Karpas-422 (cell line): ENCODE results near the gene DPYD. TPM values are rescaled to one million over a fixed set of nuclear protein-coding genes. Genes with fewer than 3 reads are reported as not detected.
A peak's percentile ranks its signal among the peaks of the same experiment; 100 is the strongest.

Source experiments
- DNase-seq: peaks from one replicate; pipeline ENCODE4 v3.0.0-alpha.2; 2015
- H2AFZ ChIP-seq: fragments of 200-600 bp; sonication (generic); 2 replicates; pipeline ENCODE4 v1.6.1; 2014; ENCODE audit warnings: antibody characterized with exemption, low read length, mixed read lengths
- H3K27ac ChIP-seq: fragments of 200-600 bp; sonication (generic); 2 replicates; pipeline ENCODE4 v1.5.1; 2014; ENCODE audit warnings: mild to moderate bottlenecking, low read length, moderate library complexity
- H3K27me3 ChIP-seq: fragments of 200-600 bp; sonication (generic); 2 replicates; pipeline ENCODE4 v1.6.1; 2014; ENCODE audit warnings: low read length, mixed read lengths
- H3K36me3 ChIP-seq: fragments of 200-600 bp; sonication (generic); 2 replicates; pipeline ENCODE4 v1.6.1; 2014; ENCODE audit warnings: low read length, mixed read lengths; ENCODE audit not compliant: insufficient read depth
- H3K4me1 ChIP-seq: fragments of 200-600 bp; sonication (generic); 2 replicates; pipeline ENCODE4 v1.6.1; 2014; ENCODE audit warnings: mild to moderate bottlenecking, low read length, mixed read lengths
- H3K4me2 ChIP-seq: fragments of 200-600 bp; sonication (generic); 2 replicates; pipeline ENCODE4 v1.6.1; 2014; ENCODE audit warnings: low read length, low read depth, mild to moderate bottlenecking; ENCODE audit not compliant: poor library complexity, severe bottlenecking
- H3K4me3 ChIP-seq: fragments of 200-600 bp; sonication (generic); 2 replicates; pipeline ENCODE4 v1.5.1; 2014; ENCODE audit warnings: mild to moderate bottlenecking, antibody characterized with exemption, low read length, mixed read lengths
- H3K79me2 ChIP-seq: fragments of 200-600 bp; sonication (generic); 2 replicates; pipeline ENCODE4 v1.6.1; 2014; ENCODE audit warnings: mild to moderate bottlenecking, low read length, mixed read lengths
- H3K9ac ChIP-seq: fragments of 200-600 bp; sonication (generic); 2 replicates; pipeline ENCODE4 v1.6.0; 2014; ENCODE audit warnings: low read length
- H3K9me2 ChIP-seq: fragments of 200-600 bp; sonication (generic), shearing (Covaris generic); replicated peaks from 2 replicates; pipeline ENCODE4 v1.6.0; 2014; ENCODE audit warnings: mild to moderate bottlenecking, low read length, moderate library complexity; ENCODE audit not compliant: insufficient read depth
- H3K9me3 ChIP-seq: fragments of 300-700, 200-600 bp; sonication (generic); 2 replicates; pipeline ENCODE4 v1.6.1; 2014; ENCODE audit warnings: low read length, mixed read lengths
- H4K20me1 ChIP-seq: fragments of 200-600 bp; sonication (generic); 2 replicates; pipeline ENCODE4 v1.6.1; 2014; ENCODE audit warnings: mild to moderate bottlenecking, antibody characterized with exemption, low read length, low read depth; ENCODE audit not compliant: insufficient read depth
- total RNA-seq: library from RNA; depleted of rRNA; stranded (reverse); fragments of >200 nt; shearing (Covaris generic); gene quantifications from 2 replicates; pipeline ENCODE4 v1.2.3, GENCODE V29; 2014; ENCODE audit warnings: low replicate concordance

Gene DPYD
- total RNA-seq, 1 experiment from 2014 or later, result 59.4 TPM

DNA sequence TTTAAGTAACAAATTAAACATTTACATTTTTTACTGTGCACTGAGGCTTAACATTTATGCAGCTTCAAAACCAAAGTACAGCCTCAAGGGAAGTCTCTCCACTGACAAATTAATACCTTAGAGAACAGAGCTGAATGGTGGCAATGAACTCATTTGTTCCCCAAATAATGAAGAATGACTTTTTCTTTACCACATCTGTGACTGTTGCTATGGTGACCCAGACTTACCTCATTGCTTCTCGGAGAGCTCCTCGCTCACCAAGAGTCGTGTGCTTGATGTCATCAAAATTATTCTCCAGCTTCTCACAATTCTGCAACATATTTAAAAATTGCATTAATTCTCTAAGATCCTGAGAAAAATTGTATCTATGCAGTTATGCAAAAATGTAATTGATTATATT lies 92.9 kb downstream of the DPYD start:
- Histone ChIP-seq H3K4me2 (peak overlapping the region; percentile 92), H3K27ac (peak overlapping the region; percentile 98), H3K36me3 (peaks cover 5% of the 10 kb centered on the region; the same call in 1 of the 2 replicates), H3K9ac (peak overlapping the region; percentile 56), H3K4me1 (peaks cover 87% of the 10 kb centered on the region), H3K27me3 (no peaks in the 10 kb centered on the region), H4K20me1 (no peaks in the 10 kb centered on the region), H3K79me2 (peaks cover 41% of the 10 kb centered on the region), H3K9me3 (no peaks in the 10 kb centered on the region), H3K4me3 (peak overlapping the region; percentile 50), H2AFZ (no peak overlapping the region), H3K9me2 (no peaks in the 10 kb centered on the region)
- peak; percentile 98 for DNase-seq

DNA sequence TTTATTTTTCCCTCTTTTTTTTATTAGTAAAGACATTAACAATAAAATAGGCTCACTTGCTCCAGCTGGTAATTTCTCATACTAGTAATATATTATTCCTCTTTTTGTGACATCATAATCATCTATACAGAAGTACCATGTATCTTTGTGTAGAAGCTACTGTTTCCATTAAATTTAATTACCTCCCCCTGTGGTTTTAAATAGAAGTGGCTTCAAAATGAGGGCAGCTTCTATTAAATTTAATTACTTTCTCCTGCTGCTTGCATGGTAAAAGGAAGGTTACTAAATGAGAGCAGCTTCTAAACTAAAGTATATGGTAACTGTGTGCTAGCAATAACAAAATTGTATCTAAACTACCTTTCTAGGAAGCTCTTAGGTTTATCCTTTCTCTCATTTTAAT lies 94.0 kb downstream of the DPYD start:
- Histone ChIP-seq H3K9me2 (no peaks in the 10 kb centered on the region), H3K9ac (peak overlapping the region; percentile 19; the same call in 1 of the 2 replicates), H3K27ac (peak overlapping the region; percentile 98)

DNA sequence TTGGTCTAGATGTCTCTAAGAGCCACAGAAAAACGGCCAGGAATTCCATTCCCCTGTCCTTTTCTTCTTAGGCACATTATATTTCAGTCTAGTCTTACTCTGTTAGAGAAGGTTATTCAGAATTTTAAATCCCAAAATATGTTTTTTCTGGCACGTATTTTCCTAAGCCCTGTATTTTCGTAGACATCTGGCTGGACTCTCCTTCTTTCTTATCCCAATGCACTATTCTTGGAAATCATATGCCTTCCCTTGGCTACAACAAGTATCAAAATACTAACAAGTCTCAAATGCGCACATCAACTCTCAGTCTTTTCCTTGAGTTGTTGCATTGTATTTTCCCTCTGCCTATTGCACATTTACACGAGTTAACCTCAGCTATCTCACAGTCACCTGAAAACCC lies 96.2 kb downstream of the DPYD start:
- H3K4me1 ChIP-seq, result peaks cover 67% of the 10 kb centered on the region
- H3K9me3 ChIP-seq, result no peaks in the 10 kb centered on the region
- H2AFZ ChIP-seq, result no peak overlapping the region
- H3K36me3 ChIP-seq, result peaks cover 5% of the 10 kb centered on the region; the same call in 1 of the 2 replicates
- H3K79me2 ChIP-seq, result peaks cover 25% of the 10 kb centered on the region
- H3K4me2 ChIP-seq, result peak overlapping the region; percentile 21
- no peaks in the 10 kb centered on the region for H3K9me2 ChIP-seq
- H3K27me3 ChIP-seq, result no peaks in the 10 kb centered on the region
- H3K27ac ChIP-seq, result peak overlapping the region; percentile 49; the same call in 1 of the 2 replicates
- no peak for DNase-seq
- no peak overlapping the region for H3K4me3 ChIP-seq
- H3K9ac ChIP-seq, result no peak overlapping the region
- no peaks in the 10 kb centered on the region for H4K20me1 ChIP-seq

More for the DNA sequence above, 94.0 kb downstream of the DPYD start:
- no peaks in the 10 kb centered on the region for H3K9me3 ChIP-seq
- H4K20me1 ChIP-seq, result no peaks in the 10 kb centered on the region
- DNase-seq, result peak; percentile 78
- H3K4me1 ChIP-seq, result peaks cover 77% of the 10 kb centered on the region
- H3K27me3 ChIP-seq, result no peaks in the 10 kb centered on the region
- H2AFZ ChIP-seq, result no peak overlapping the region
- peaks cover 38% of the 10 kb centered on the region for H3K79me2 ChIP-seq
- no peak overlapping the region; the same call in 1 of the 2 replicates for H3K4me3 ChIP-seq
- peaks cover 5% of the 10 kb centered on the region; the same call in 1 of the 2 replicates for H3K36me3 ChIP-seq
- peak overlapping the region; percentile 92 for H3K4me2 ChIP-seq

DNA sequence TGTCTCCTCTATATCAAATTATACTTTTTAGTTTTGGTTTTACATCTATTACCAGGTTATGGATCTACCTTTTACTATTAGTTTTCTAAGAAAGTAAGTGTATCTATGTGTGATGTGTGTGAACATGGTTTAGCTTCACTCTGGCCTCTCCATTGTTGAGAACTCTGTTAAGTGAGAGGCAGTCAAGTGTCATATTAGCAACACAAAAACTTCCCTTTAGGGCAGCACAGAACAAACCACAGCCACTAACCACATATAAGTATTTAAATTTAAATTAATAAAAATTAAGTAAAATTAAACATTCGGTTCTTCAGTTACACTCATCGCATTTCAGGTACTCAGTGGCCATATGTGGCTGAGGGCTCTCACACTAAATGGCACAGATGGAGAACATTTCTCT lies 96.6 kb downstream of the DPYD start:
- Histone ChIP-seq H2AFZ (no peak overlapping the region), H3K27ac (peak overlapping the region; percentile 49; the same call in 1 of the 2 replicates), H3K27me3 (no peaks in the 10 kb centered on the region), H3K79me2 (peaks cover 27% of the 10 kb centered on the region), H3K9ac (no peak overlapping the region), H3K4me2 (peak overlapping the region; percentile 21), H3K4me3 (no peak overlapping the region), H3K9me3 (no peaks in the 10 kb centered on the region), H3K4me1 (peaks cover 63% of the 10 kb centered on the region), H3K9me2 (no peaks in the 10 kb centered on the region), H4K20me1 (no peaks in the 10 kb centered on the region), H3K36me3 (peaks cover 5% of the 10 kb centered on the region; the same call in 1 of the 2 replicates)
- peak; percentile 53 for DNase-seq

DNA sequence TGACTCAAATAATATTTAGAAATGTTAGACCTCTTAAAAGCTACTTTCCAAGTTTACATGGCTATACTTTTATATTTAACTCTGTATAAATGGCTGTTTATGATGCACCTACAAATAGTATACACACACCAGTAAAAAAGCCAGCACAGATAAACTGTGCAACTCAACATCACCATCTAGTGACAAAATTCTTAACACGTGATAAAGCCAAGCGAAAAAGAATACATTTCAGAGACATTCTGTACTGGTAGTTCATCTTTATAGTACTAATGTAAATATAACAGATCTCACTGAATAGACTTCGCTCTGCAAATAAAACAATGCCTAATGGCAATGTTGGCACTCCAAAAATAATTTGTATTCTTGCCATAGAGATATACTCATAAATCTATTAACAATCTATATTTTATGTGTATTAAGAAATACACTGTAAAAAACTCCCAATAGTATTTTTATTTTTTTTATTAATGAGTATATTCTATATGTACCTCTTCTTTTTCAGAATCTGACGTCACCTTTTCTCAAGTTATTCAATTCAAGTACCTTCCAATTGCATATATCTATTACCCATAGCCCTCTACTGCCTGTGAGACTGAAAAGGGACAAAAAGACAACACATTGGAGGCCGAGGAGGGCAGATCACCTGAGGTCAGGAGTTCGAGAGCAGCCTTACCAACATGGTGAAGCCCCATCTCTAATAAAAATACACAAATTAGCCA lies 100.2 kb downstream of the DPYD start:
- Histone ChIP-seq H3K9ac (no peak overlapping the region), H3K27ac (no peak overlapping the region), H2AFZ (no peak overlapping the region), H3K4me2 (no peak overlapping the region), H3K79me2 (peaks cover 42% of the 10 kb centered on the region), H3K9me3 (no peaks in the 10 kb centered on the region), H3K36me3 (no peaks in the 10 kb centered on the region), H3K27me3 (no peaks in the 10 kb centered on the region), H3K9me2 (no peaks in the 10 kb centered on the region), H4K20me1 (no peaks in the 10 kb centered on the region), H3K4me3 (no peak overlapping the region), H3K4me1 (peaks cover 30% of the 10 kb centered on the region)
- peak; percentile 85 for DNase-seq

DNA sequence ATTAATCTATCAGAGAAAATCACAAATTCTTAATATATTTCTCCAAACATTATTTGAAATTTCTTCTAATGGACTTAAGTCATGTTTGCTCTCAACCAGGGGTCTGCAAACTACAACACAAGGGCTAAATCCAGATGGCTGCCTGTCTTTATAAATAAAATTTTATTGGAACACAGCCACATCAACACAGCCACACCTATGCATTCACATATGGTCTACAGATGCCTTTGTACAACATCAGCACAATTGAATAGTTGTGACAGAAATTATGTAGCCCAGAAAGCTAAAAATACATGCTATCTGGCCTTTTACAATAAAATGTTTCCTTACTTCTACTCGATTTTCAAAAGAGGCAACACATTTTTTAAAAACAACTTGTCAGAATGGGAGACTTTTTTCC lies 103.9 kb downstream of the DPYD start:
- no peak overlapping the region for H3K9ac ChIP-seq
- no peaks in the 10 kb centered on the region for H4K20me1 ChIP-seq
- H3K4me1 ChIP-seq, result peaks cover 15% of the 10 kb centered on the region; the same call in 1 of the 2 replicates
- no peak overlapping the region for H3K4me3 ChIP-seq
- H3K9me2 ChIP-seq, result no peaks in the 10 kb centered on the region
- no peaks in the 10 kb centered on the region for H3K27me3 ChIP-seq
- no peaks in the 10 kb centered on the region for H3K36me3 ChIP-seq
- H2AFZ ChIP-seq, result no peak overlapping the region
- H3K4me2 ChIP-seq, result no peak overlapping the region
- no peak overlapping the region for H3K27ac ChIP-seq
- H3K79me2 ChIP-seq, result peaks cover 56% of the 10 kb centered on the region
- H3K9me3 ChIP-seq, result no peaks in the 10 kb centered on the region
- no peak for DNase-seq

- H2AFZ ChIP-seq, result no peak overlapping the region
- H4K20me1 ChIP-seq, result no peaks in the 10 kb centered on the region
- no peak overlapping the region for H3K4me3 ChIP-seq
- no peak overlapping the region for H3K27ac ChIP-seq
- no peaks in the 10 kb centered on the region for H3K27me3 ChIP-seq
- H3K36me3 ChIP-seq, result no peaks in the 10 kb centered on the region
- no peaks in the 10 kb centered on the region for H3K9me3 ChIP-seq
- H3K4me2 ChIP-seq, result no peak overlapping the region
- no peaks in the 10 kb centered on the region for H3K9me2 ChIP-seq
- no peak for DNase-seq
- no peak overlapping the region for H3K9ac ChIP-seq
- H3K79me2 ChIP-seq, result peaks cover 57% of the 10 kb centered on the region
- peaks cover 8% of the 10 kb centered on the region; the same call in 1 of the 2 replicates for H3K4me1 ChIP-seq
Measured at GRCh38 chr1:97814804-97815203, 106.0 kb downstream of the DPYD start.

DNA sequence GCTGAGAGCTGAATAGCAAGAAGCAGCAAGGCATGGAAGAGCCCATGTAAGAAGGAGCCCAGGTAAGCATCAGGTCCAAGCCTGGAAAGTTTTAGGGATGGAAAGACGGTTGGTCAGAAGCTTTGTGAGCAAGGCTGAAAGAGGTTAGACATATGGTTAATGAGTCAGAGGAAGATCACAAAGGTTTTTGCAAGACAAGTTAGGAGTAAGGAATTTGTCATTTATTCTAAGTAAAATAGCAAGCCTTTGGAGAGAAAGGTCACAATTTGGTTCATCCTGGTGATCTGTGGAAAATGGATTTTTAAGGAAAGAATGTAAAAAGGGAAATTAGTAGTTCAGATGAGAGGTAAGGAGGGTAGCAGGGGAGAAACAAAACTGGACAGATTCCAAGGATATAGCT lies 106.7 kb downstream of the DPYD start:
- Histone ChIP-seq H3K9me2 (no peaks in the 10 kb centered on the region), H3K4me1 (peaks cover 8% of the 10 kb centered on the region; the same call in 1 of the 2 replicates), H3K9me3 (no peaks in the 10 kb centered on the region), H3K4me2 (no peak overlapping the region), H3K36me3 (no peaks in the 10 kb centered on the region), H3K27me3 (no peaks in the 10 kb centered on the region), H3K9ac (no peak overlapping the region), H3K27ac (no peak overlapping the region), H3K4me3 (no peak overlapping the region), H4K20me1 (no peaks in the 10 kb centered on the region), H3K79me2 (peaks cover 54% of the 10 kb centered on the region), H2AFZ (no peak overlapping the region)
- no peak for DNase-seq
